ENCODE data around the gene SPOCK2. TPM values are rescaled to one million over a fixed set of nuclear protein-coding genes. Genes with fewer than 3 reads are reported as not detected.

SPOCK2 gene
- polyA plus RNA-seq, 1 experiment: 0.02 TPM

- Histone ChIP-seq H3K27me3 (ENCODE audit: control insufficient read depth, insufficient read depth, low read length) (no peaks in the 10 kb centered on the region), H3K4me3 (ENCODE audit: low read depth, low read length) (peak overlapping the region; percentile 25; the same call in 1 of the 2 replicates), H3K27ac (ENCODE audit: low read depth, low read length) (peak overlapping the region; percentile 99), H3K9me3 (ENCODE audit: control insufficient read depth, insufficient read depth, low read length) (peaks cover 8% of the 10 kb centered on the region; the same call in 1 of the 2 replicates)
- TF ChIP-seq CTCF (IDR thresholded peaks at IDR 0.05; ENCODE audit: low read depth, low read length): no peak
- ChIA-PET CTCF (interaction anchor here (0.5 to 3.5 kb wide), 5 partner anchors 21 to 113 kb away, joined by 3 to 18 read pairs (median 3); no protein-coding TSS in a partner anchor), POLR2A (interaction anchor here (0.8 to 1.0 kb wide), 2 partner anchors 45 to 151 kb away, joined by 3 read pairs; partner anchors contain the start of gene CHST3)
- DNase-seq (ENCODE audit: low read depth, low spot score): peak; percentile 85
These were observed 78.8 kb downstream of the SPOCK2 start for GRCh38 chr10:72009425-72010081.

DNA sequence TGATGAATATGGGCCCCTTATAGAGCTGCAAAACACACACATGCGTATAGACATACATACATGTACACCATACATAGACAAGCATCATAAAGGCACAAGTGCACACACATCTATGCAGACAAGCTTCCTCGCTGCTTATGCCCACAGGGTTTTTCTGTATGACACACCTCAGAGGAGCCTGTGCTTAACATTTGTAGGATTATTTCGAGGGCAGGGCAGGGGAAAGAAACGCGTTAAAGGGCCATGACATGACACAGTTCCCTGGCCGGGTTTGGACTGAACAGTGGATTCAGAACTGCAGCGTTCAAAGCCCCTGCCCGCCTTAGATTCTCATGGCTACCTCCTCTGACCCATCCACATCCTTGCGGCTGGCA, 79.3 kb downstream of the SPOCK2 start:
- no peak for DNase-seq (ENCODE audit: low read depth, low spot score)
- Histone ChIP-seq H3K4me3 (ENCODE audit: low read depth, low read length) (no peak overlapping the region), H3K27ac (ENCODE audit: low read depth, low read length) (peak overlapping the region; percentile 99), H3K9me3 (ENCODE audit: control insufficient read depth, insufficient read depth, low read length) (peaks cover 8% of the 10 kb centered on the region; the same call in 1 of the 2 replicates), H3K27me3 (ENCODE audit: control insufficient read depth, insufficient read depth, low read length) (no peaks in the 10 kb centered on the region)
- ChIA-PET CTCF (interaction anchor here (0.5 to 3.5 kb wide), 4 partner anchors 21 to 113 kb away, joined by 3 to 18 read pairs (median 4); no protein-coding TSS in a partner anchor), POLR2A (interaction anchor here (0.8 to 1.0 kb wide), 2 partner anchors 45 to 150 kb away, joined by 3 read pairs; partner anchors contain the start of gene CHST3)
- no peak for TF ChIP-seq CTCF (IDR thresholded peaks at IDR 0.05; ENCODE audit: low read depth, low read length)

Other genes starting within 250 kb of the SPOCK2 start
- 1,594 and 1,626 TPM in 2 replicates for gene PSAP, start 237.3 kb downstream of the SPOCK2 start, polyA plus RNA-seq (2011; rRNA removed)
- 4.6 and 5.0 TPM in 2 replicates for gene CHST3, start 124.2 kb downstream of the SPOCK2 start, polyA plus RNA-seq (2011; rRNA removed)
- 51.1 and 67.0 TPM in 2 replicates for gene ANAPC16, start 127.5 kb upstream of the SPOCK2 start, polyA plus RNA-seq (2011; rRNA removed)
- 36.3 and 43.7 TPM in 2 replicates for gene ASCC1, start 127.7 kb upstream of the SPOCK2 start, polyA plus RNA-seq (2011; rRNA removed)
- gene DDIT4, start 185.4 kb upstream of the SPOCK2 start, polyA plus RNA-seq (2011; rRNA removed): 103 and 120 TPM in 2 replicates

Data from AG04450 (cell line).